ENCODE results near the gene S100PBP.

Gene S100PBP

DNA sequence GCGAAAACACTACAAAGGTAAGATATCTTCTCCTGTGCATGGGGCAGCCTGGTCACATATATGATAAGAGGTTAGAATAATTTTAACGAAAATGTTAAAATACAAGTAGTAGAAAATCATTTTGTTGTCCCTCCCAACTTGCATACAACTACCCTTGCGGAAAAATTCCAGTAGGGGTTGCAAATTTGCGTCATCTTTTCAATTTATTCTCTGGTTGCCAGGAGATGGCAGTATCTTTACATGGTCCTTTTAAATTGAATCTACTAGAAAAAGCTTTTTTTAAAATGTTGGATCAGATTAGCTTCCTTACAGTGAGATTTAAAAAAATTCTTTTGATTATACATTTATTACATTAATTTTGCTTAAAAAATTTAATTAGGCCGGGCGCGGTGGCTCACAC, 10.9 kb downstream of the S100PBP start:
- DNase-seq (ENCODE audit: low spot score), result no peak

DNA sequence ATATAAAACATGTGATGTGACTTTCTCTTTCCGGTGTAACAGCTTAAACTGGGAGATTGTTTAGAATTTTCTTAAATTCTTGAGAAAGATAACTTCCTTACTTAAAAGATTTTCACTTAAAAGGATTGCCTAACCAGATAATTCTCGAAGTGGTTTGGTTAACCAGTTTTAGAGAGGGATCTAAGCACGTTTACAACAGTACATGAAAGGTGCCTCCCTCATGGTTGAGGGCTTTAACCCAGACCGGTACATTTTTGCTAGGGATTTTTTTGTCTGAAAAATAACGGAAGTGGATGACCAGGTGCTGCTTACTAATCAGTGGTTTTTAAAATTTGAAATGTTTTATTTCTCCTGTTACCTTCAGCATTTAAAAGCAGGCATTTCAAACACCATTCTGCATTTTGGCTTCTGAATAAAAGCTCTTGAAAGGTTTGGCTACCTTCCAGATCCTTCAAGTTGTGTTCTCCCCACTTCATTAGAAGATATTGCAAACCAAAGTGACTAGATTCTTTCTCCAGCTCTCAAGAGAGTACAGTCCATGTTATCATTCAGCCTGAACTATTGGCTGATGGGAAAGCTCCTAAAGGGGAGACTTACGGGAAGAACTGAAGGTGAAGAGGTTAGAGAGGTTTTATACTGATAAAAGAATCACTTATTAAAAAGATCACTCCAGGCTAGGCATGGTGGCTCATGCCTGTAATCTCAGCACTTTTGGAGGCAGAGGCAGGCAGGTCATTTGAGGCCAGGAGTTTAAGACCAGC, 12.8 kb downstream of the S100PBP start:
- no peak for DNase-seq (ENCODE audit: low spot score)

DNA sequence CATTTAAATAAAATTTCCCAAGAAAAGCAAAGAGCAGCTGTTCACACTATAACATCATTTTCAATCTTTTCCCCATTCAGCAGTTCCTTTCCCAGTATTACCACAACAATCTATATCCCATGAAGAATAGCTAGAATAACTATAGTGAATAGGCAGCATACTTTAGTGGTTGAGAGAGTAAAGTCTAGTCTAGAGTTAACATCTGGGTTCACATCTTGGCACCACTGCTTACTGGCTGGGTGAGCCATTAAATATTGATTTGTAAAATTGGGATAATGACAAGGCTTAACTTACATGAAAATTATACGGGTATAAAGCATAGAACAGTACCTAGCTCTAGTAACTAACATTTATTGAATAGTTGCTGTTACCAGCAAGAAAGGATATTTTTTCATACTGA, 14.4 kb downstream of the S100PBP start:
- DNase-seq (ENCODE audit: low spot score), result no peak

DNA sequence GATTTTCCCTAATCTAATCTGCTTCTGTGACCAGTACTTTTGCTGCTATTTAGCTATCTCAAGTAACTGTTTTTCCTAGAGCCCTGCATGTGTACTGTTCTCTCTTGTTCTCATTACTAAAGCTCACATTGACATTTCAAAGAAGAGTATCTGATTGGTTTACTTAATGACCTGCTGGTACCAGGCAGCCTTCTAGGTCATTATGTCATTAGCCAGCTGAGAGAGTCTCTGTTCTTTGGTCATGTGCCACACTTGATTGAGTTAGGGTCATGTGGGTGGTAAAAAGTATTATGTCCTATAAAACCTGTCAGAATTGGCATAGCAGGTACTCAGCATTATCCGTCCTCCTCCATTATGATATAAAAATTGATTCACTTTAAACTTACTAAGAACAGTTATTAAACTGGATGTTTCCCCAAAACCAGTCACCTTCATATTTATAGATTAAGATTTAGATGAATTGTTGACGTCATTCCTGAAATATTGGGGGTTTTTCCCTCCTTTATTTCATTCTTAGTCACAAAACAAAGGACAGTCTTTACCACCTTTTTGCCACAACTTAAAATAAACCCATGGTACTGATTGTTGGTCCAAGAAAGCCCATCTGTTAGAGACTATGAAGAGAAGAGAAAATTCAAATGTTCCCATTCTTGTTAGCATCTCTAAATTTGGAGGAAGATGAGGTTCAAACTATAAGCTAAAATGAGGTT, 31.1 kb downstream of the S100PBP start:
- no peak for DNase-seq (ENCODE audit: low spot score)

DNA sequence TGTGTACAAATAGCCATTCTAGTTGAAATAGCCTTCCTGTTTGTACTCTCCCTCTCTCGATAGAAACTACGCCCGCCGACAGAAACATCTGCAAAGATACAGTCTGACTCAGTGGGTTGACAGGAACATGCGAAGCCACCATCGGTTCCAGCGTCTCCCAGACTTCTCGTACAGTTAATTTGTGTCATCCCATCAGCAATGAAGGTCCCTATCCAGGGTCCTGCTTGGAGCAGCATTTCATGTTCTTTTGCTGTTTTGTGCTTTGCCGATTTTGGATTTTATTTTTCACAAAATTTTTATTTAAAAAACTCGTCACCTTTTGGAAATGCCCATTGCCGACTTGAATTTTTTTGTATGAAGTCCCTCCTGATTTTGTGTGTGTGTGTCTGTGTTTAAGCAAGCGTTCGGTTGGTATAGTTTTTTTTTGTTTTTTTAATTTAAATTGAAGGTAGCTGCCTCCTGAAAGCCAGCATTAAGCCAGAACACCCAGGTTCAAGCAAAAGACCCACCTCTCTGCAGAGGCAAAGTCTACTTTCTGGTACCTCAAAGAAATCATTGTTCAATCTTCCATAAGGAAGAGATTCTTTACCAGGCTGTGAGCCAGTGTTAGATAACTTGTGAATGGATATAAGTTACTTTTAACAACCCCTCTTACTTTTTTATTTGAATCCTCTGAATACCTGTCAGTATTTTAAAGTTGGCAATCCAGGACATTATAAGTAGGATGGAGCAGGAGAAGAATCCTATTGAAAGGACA, 38.6 kb downstream of the S100PBP start:
- DNase-seq (ENCODE audit: low spot score), result no peak

DNA sequence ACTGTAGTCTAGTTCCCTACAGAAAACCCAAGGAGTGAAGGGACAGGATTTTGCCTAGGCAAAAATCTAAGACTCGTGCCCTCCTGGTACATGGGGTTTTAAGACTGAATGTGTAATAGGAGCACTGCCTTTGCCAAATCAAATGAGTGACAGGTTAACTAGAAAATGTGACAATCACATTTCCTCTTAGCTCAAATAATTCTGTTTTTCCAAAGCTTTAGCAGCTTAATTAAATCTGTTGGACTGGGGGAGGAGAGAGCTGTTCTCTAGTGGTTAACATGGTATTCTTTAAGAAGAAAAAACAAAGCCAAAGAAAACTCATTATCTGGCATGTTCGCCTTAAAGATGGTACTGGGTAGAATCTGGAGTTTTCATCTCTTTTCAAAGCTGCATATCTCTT, 40.7 kb downstream of the S100PBP start:
- no peak for DNase-seq (ENCODE audit: low spot score)

DNA sequence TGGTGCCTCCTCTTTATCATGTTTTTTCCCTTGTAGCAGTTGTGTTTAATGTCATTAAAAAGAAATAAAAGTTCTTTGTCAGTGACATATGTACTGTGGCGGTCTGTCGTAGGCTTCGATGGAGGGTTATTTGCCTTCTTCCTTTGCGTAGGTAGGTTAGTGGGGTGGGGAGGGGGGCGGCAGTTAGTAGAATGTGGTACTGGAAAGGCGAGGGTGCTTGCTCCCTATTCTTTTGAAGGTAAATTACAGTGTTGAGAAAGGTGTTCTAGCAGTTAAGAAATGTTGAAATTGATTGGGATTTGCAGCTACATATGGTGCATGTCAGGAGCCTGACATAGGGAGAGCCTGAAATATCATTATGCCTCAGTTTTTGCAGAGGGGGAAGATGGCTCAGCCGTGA, 41.3 kb downstream of the S100PBP start:
- DNase-seq (ENCODE audit: low spot score), result no peak

DNA sequence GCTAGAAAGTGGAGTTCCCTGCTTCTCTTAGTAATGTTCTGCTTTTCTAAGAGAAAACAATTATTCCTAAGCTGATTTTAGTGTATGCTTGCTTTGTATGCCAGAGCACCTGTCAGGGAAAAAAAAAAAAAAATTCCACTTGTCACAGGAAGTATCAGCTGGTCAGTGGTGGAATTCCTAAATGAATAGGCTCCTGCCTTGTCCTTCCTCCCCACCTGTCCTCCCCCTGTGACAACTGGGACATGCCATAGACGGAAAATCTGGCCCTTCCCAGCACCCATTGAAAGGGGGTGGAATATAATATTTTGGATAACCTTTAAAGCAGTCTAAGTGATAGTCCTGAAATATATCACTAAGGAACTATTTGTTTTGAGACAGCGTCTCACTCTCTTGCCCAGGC, 42.5 kb downstream of the S100PBP start:
- DNase-seq (ENCODE audit: low spot score), result no peak

DNA sequence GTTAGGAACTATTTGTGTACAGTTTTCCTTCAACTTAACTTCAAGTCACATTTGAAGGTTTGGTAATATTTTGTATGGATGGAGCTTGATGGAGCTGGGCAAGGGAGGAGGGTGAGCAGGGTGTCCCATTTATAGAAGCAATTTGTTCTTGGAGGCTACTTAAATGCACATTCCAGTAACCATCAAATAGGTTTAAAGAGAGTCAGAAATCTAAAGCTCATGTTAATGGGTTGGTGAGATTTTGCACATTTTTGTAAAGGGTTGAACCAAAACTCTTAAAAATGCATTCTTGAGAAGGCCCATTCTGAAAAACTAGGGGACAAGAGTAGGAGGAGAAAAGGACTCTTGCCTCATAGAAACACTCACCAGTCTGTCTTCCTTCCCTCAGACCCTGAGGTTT, 43.1 kb downstream of the S100PBP start:
- no peak for DNase-seq (ENCODE audit: low spot score)

DNA sequence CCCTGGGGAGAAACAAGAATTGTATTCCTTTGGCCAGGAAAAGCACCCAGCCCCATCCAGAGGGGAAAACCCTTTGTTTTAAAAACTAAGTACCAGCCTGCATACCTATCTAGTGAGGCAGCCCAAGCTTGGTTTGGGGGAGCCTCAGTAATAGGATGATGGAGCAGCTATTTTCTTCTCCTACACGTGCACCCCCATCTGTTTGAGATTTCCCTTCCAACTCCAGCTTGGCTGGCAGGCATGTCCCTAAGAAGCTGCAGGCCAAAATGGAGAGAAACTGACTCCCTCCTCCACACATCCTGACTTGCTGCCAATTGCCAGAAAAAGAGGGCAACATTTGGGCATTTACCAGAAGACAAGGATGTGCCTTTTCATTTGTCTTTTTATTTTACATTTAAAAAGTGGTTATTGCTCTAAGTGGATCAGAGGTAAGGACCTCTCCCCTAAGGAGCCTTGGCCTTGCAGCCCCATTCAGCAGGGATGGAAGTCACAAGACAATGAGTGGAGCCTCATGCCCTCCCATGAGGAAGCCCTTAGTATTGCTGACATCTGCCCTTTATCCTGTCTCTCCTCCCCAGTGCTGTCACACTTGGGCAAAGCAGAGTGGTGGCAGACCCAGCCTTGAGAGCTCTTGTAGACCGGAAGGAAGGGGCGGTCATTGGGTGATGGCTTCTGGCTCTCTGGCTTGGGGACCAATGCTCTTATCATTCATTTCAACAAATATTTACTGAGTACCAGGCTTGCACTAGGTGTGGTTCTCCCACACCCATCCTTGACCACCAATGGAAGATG, 44.6 kb downstream of the S100PBP start:
- DNase-seq (ENCODE audit: low spot score), result no peak

DNA sequence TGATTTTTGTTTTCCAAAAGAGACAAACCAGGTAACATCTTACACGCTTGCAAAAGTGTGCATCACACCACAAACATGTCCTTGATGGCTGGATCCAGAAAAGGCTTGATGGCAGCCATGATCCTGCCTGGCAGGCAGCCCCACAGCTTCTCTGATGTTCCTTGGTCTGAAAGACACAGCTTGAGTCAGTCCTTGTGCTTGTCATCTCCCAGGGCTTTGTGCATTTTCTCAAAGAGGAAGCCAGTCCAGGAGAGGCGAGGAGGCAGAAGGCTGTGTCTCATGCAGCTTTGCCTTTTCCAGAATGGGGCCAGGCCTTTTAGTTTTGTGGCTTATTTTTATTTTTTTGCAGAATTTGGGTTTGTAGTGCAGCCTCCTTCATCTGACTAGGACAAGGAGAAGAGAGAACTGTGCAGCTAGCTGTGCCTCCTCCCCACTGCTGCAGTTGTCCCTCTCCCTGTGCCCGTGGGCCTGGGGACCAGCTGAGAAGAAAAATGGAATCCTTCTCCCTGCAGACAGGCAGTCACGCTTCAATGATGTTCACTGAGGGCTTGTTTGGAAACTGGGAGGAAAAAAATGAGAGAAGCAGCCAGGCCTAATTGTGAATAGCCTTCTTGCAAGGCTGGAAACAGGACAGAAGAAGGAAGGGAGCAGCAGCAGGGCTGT, 45.9 kb downstream of the S100PBP start:
- DNase-seq (ENCODE audit: low spot score), result no peak

DNA sequence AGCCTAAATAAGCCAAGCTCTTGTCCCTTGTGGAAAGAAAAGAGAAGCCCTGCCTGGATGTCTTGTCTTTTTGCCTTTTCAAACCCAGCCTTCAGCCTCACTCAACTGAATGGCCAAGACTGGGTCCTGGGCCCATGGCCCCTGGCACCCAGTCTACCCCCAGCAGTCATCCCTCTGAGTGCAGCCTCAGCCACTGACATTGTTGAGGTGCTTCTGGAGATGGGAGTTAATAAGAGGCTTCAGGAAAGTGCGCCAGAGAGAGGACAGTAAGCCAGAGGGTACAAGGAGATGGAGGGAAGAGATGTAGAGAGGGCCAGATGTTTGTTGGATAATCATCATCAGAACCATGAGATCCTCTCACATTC, 46.4 kb downstream of the S100PBP start:
- no peak for DNase-seq (ENCODE audit: low spot score)

DNA sequence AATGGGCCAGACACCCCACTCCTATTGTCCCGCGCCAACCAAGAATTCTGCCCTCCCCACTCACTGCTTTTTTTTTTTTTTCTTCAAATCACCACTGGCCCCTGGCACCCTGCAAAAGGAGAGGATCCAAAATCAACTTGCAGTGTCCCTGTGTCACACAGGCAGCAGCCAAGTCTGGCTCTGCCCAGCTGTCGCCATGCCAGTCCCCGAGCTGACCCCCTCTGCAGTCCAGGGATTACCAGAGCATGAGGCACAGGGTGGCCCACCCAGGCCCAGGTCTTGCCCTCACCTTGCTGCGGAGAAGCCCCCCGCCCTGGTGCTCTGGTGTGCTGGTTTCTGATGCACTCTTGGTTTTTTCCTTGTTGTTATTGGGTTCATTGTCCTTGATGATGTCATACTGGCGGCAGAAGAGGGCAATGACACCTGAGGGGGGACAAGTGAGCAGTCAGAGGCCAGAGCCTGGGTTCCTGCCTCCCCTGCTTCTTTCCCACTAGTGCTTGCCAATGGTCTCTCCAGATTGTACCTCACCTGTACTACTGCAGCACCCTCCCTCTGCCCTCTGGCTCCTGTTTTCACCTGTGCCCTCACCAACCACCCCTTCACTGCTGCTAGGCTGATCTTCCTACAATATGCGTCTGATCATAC, 47.0 kb downstream of the S100PBP start:
- no peak for DNase-seq (ENCODE audit: low spot score)

DNA sequence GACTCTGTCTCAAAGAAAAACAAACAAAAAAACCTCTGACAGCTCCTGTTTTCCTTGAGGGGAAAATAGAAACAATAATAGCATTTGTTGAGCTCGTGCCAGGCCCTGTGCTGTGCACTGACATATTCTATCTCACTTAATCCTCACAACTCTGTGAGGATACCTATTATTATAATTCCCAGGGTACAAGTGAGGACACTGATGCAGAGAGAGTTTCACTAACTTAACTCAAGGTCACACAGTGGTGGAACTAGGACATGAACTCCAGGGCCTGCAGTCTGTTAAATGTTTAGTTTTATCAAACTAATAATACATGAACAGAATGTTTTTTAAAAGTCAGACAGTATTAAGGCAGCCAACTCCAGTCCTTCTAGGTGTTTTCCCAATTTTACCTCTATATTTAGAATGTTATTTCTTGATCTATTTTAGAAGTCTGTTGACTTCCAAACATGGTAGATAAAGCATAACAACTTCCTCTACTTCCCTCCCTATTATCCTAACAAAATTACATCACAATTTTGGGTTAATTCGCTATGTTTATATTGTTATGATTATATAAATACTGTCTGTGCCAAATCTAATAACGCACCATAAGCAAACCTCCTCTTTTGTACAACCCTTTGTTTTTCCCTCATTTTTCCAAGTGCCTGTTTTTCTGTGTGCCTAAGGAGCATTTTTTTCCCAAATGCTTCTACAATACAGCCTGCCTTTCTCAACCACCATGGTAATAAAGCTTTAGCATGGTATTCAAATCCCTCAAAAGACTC, 48.4 kb downstream of the S100PBP start:
- no peak for DNase-seq (ENCODE audit: low spot score)

DNA sequence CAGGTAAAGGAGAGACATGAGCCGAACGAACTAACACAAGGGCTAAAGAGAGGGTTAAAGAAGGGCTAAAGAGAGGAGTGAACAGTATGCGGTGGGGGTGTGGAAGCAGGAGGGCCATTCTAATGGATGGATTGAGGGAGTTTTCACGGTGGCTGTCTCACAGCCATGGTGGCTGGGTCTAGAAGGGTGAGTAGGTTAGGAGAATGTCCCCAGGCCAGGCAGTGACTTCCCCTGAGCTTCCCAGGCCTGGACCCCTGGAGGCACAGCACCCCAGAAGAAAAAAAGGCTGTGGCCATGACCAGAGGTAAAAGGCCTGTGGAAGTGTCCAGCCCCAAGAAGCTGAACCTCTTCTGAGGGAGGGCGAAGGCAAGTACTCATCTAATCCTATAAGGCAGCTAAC, 49.7 kb downstream of the S100PBP start:
- DNase-seq (ENCODE audit: low spot score), result no peak

DNA sequence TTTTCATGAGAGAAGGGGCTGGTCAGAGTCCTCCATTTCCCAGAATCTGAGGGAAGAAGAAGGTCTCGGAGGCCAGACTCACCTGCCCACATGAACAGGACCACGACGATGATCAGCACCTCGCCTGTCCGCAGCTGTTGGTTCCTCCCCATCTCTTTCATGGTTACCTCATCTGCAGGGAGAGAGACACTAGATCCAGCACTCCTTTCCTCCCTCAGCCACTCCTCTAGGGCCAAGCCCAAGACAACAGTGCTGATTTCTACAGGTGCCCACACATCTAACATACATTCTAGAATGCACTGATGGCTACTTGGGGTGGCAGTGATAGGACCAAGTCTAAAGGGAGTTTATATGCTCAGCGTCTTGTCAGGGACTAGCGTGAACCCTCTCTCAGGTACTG, 50.2 kb downstream of the S100PBP start:
- no peak for DNase-seq (ENCODE audit: low spot score)

DNA sequence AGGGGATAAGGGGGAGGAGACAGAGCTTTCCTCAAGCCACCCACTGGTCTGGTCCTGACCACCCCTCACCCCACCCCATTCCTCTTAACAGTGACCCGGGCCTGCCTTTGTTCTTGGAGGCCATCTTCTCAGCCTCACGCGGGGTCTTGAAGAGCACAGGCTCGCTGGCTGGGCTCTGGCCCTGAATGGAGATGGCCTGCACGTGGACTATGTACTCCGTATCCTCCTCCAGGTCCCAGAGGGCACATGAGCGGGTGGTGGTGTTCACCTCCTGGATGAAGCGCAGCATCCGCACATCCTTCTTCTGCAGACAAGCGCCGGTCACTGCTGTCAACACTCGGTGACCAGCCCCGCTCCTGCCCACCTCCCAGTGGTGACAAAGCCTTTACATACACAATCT, 50.6 kb downstream of the S100PBP start:
- DNase-seq (ENCODE audit: low spot score), result no peak

DNA sequence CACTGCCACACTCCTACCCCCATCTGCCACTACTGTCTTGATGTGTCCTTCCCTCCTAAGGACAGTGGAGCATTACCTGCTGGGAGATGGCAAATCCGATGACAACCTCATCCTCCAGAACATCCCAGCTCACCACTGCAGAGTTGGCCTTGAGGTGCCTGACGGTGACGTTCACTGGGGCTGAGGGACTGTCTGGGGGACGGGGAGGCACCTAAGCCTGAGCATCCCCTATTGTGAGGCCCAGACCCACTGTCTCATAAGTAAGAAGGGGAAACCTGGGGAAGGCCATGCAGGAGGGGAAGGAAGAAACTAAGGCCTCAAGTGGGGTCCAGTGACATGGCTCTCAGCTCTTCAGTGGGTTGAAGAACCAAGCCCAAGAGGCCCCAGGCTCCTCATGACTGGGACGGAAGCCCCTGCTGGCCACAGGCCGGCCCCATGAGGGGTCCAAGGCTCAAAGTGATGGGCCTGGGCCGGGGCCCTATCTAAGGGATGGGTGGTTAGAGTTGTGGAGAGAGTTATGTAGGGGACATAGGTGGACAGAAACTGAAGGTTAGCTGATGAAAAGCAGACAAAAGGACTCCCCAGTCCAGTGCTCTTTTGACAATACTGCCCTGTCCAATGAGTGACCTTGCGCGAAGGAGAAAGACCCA, 51.5 kb downstream of the S100PBP start:
- DNase-seq (ENCODE audit: low spot score), result no peak

DNA sequence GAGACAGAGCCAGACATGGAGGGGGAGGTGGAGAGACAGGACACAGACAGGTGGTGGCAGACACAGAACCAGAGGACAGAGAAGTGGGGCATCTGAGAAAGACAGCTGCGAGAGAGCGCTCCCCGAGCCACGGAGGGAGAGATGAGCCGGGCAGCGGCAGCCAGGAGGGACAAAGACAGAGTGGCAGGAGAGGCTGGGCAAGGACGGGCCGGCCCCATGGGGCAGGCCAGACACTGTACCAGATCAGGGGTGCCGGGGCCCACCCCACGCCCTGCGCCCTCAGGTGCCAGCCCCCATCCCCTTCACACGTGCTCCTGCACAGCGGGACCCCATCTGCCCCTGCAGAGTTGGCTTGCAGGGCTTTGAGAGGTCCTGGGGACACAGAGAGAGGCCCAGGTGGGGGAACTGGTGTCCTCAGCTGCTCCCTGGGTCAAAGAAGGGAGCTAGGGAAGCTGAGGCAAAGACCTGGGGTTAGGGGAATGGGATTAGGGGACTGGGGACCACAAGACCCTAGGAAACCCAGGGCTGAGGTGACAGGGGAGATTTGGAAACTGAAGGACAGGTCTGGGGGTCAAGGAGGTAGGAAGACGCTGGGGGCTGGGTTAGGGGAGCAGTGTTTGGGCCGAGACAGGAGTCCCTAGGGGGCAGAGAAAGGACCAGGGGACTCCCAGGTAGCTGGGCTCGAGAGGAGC, 52.6 kb downstream of the S100PBP start:
- no peak for DNase-seq (ENCODE audit: low spot score)

All from AG20443 (cell line).